Activated B cell treated with CpG ODN at 0.5 μM for 24 hours (primary cell): ENCODE data around the gene BAHCC1. TPM values are rescaled to one million over a fixed set of nuclear protein-coding genes. Genes with fewer than 3 reads are reported as not detected.

Experiments used
- ATAC-seq: fragments of 200-7000 bp; cut with Tn5 transposase; one replicate; pipeline ENCODE4 v1.10.0; 2021; ENCODE audit warnings: low read depth, mild to moderate bottlenecking, moderate library complexity
- CTCF ChIA-PET: fragments of 350-600 bp; sonication (Branson Sonifier 250); formaldehyde crosslinking; loops from one replicate; lab custom pipeline; 2021; ENCODE audit warnings: antibody characterized with exemption; lab: Charles Lee
- POLR2A ChIA-PET: fragments of 350-600 bp; sonication (Branson Sonifier 250); formaldehyde crosslinking; loops from one replicate; lab custom pipeline; 2021; ENCODE audit warnings: antibody characterized with exemption; lab: Charles Lee
- DNase-seq: peaks from one replicate; pipeline ENCODE4 v3.0.0; 2022
- H3K27ac Mint-ChIP-seq: one replicate; pipeline ENCODE4 v1.8.0; 2020; ENCODE audit warnings: mixed read lengths
- H3K27me3 Mint-ChIP-seq: one replicate; pipeline ENCODE4 v1.8.0; 2021; ENCODE audit warnings: mixed read lengths
- H3K36me3 Mint-ChIP-seq: one replicate; pipeline ENCODE4 v1.8.0; 2021; ENCODE audit warnings: low read depth, mixed read lengths
- H3K4me1 Mint-ChIP-seq: one replicate; pipeline ENCODE4 v1.8.0; 2021; ENCODE audit warnings: mixed read lengths
- H3K4me3 Mint-ChIP-seq: one replicate; pipeline ENCODE4 v1.8.0; 2020; ENCODE audit warnings: mild to moderate bottlenecking, mixed read lengths
- H3K9me3 Mint-ChIP-seq: one replicate; pipeline ENCODE4 v1.8.0; 2020; ENCODE audit warnings: mixed read lengths
- CTCF ChIP-seq: fragments of 200-600 bp; IDR thresholded peaks from one replicate; pipeline ENCODE4 v1.8.0; 2022; ENCODE audit warnings: antibody characterized with exemption, mild to moderate bottlenecking
- intact Hi-C: fragments of 100-400 bp; cut with micrococcal nuclease; formaldehyde crosslinking; loops from one replicate; pipeline ENCODE4 v1.15.1; 2024
- total RNA-seq: library from RNA; stranded (reverse); gene quantifications from 2 replicates; pipeline ENCODE4 v1.2.3, GENCODE V29; 2022

Gene BAHCC1
- total RNA-seq, 1 donor from 2014 or later: 0.13 TPM

GRCh38 chr17:81365148-81365600, 30.1 kb upstream of the BAHCC1 start:
- H3K27me3 Mint-ChIP-seq: peaks cover 46% of the 10 kb centered on the region
- no peak for TF ChIP-seq CTCF
- intact Hi-C loops: no loop called here
- no peak overlapping the region for H3K27ac Mint-ChIP-seq
- H3K4me1 Mint-ChIP-seq: peaks cover 17% of the 10 kb centered on the region
- no peak for ATAC-seq
- no peaks in the 10 kb centered on the region for H3K36me3 Mint-ChIP-seq
- H3K9me3 Mint-ChIP-seq: no peaks in the 10 kb centered on the region
- H3K4me3 Mint-ChIP-seq: peak overlapping the region; percentile 51
- no peak for DNase-seq
- ChIA-PET CTCF (no interaction called here), POLR2A (interaction anchor here (0.8 kb wide), 1 partner anchor 70 kb away, joined by 3 read pairs; the partner anchor contains the start of gene SLC38A10)

GRCh38 chr17:81365601-81366585, 29.4 kb upstream of the BAHCC1 start:
- ChIA-PET POLR2A (interaction anchor here (0.8 to 1.0 kb wide), 2 partner anchors 70 to 123 kb away, joined by 3 to 9 read pairs; partner anchors contain the start of gene SLC38A10), CTCF (no interaction called here)
- Mint-ChIP-seq H3K27ac (no peak overlapping the region), H3K4me1 (peaks cover 17% of the 10 kb centered on the region), H3K9me3 (no peaks in the 10 kb centered on the region), H3K27me3 (peaks cover 42% of the 10 kb centered on the region), H3K4me3 (peak overlapping the region; percentile 51), H3K36me3 (no peaks in the 10 kb centered on the region)
- ATAC-seq (peak; percentile 77), DNase-seq (no peak)
- TF ChIP-seq CTCF: no peak
- intact Hi-C loops: no loop called here

- H3K9me3 Mint-ChIP-seq: no peaks in the 10 kb centered on the region
- no peak for TF ChIP-seq CTCF
- ChIA-PET CTCF (no interaction called here), POLR2A (interaction anchor here (1.0 kb wide), 1 partner anchor 122 kb away, joined by 9 read pairs; no protein-coding TSS in a partner anchor)
- no peak overlapping the region for H3K4me3 Mint-ChIP-seq
- H3K27ac Mint-ChIP-seq: no peak overlapping the region
- DNase-seq: no peak
- ATAC-seq: no peak
- H3K4me1 Mint-ChIP-seq: peaks cover 17% of the 10 kb centered on the region
- intact Hi-C loops: no loop called here
- H3K27me3 Mint-ChIP-seq: peaks cover 42% of the 10 kb centered on the region
- no peaks in the 10 kb centered on the region for H3K36me3 Mint-ChIP-seq
Measured at GRCh38 chr17:81366648-81367047, 28.6 kb upstream of the BAHCC1 start.

GRCh38 chr17:81367171-81367570, 28.1 kb upstream of the BAHCC1 start:
- no peak overlapping the region for H3K27ac Mint-ChIP-seq
- CTCF ChIA-PET: no interaction called here
- no peaks in the 10 kb centered on the region for H3K9me3 Mint-ChIP-seq
- peaks cover 37% of the 10 kb centered on the region for H3K27me3 Mint-ChIP-seq
- no peaks in the 10 kb centered on the region for H3K36me3 Mint-ChIP-seq
- H3K4me1 Mint-ChIP-seq: peaks cover 17% of the 10 kb centered on the region
- POLR2A ChIA-PET: no interaction called here
- ATAC-seq (no peak), DNase-seq (no peak)
- no peak overlapping the region for H3K4me3 Mint-ChIP-seq
- no peak for TF ChIP-seq CTCF
- intact Hi-C loops: no loop called here
